Measurements from ENCODE around the gene GPR146. TPM values are rescaled to one million over a fixed set of nuclear protein-coding genes. Genes with fewer than 3 reads are reported as not detected.

The GPR146 gene
- total and polyA plus RNA-seq, 10 donors, result 3.9 to 19.2 (median 10.1) TPM

DNA sequence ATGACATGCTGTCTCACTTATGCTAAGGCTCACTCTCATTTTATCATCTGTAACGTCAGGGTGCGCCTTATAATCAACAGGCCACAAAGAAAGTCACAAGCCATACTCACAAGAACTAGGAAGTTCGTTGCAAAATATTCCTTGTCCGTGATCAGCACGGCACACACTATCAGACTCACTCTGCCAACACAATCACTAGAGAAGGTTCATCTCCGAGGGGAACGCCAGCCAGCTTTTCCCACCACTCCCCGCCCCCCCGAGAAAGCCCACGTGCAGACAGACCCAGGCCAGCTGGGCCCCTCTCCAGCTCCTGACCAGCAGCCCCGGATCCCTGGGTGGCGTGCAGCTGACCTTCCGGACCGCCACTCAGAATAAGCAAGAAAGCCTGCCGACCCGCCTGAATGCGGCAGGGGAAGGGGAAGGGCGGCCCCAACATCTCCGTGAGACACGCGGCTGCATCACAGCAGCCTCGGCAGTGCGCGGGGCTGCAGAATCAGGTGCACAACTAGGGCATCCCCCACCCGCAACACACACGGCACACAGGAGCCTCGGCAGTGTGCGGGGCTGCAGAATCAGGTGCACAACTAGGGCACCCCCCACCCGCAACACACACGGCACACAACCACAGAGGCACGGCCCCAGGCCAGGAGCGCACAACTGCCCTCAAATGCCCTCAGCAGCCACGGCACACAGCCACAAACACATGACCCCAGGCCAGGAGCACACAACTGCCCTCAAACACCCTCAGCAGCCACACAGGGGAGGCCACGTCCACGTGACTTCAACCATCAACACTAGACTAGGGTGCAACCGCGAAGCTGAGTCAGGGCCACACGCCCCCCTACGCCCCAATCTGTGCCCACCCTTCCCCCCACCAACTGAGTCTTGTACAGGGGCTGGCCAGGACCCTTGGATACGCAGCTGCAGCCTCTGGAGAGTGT, 2.5 kb upstream of the GPR146 start:
- no peak for TF ChIP-seq POLR2A (IDR thresholded peaks at IDR 0.05)
- no peak for TF ChIP-seq POLR2AphosphoS5 (IDR thresholded peaks at IDR 0.05)
- TF ChIP-seq, protein P1, sequence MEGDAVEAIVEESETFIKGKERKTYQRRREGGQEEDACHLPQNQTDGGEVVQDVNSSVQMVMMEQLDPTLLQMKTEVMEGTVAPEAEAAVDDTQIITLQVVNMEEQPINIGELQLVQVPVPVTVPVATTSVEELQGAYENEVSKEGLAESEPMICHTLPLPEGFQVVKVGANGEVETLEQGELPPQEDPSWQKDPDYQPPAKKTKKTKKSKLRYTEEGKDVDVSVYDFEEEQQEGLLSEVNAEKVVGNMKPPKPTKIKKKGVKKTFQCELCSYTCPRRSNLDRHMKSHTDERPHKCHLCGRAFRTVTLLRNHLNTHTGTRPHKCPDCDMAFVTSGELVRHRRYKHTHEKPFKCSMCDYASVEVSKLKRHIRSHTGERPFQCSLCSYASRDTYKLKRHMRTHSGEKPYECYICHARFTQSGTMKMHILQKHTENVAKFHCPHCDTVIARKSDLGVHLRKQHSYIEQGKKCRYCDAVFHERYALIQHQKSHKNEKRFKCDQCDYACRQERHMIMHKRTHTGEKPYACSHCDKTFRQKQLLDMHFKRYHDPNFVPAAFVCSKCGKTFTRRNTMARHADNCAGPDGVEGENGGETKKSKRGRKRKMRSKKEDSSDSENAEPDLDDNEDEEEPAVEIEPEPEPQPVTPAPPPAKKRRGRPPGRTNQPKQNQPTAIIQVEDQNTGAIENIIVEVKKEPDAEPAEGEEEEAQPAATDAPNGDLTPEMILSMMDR (IDR thresholded peaks at IDR 0.05 in 8 of 11, conservative IDR thresholded peaks at IDR 0.05 in 3 of 11), result no peak
- no peak overlapping the region for H3K27ac ChIP-seq
- intact Hi-C loops (cut with DNase I; ENCODE audit: low total_unique reads), result no loop called here
- H3K9me3 ChIP-seq, result no peaks in the 10 kb centered on the region
- peaks cover 0 to 12% (median 0%) of the 10 kb centered on the region in 7 donors for H3K27me3 ChIP-seq (replicated peaks in 1 of 7)
- no peak overlapping the region for H3K4me3 ChIP-seq
- 72 to 82% (median 80%) methylated on average over 37 to 40 of the region's 40 CpGs for WGBS, 5 donors
- H3K36me3 ChIP-seq, result no peaks in the 10 kb centered on the region
- peaks cover 13 to 66% (median 41%) of the 10 kb centered on the region in 6 donors for H3K4me1 ChIP-seq
- peak; percentile 75 for DNase-seq

DNA sequence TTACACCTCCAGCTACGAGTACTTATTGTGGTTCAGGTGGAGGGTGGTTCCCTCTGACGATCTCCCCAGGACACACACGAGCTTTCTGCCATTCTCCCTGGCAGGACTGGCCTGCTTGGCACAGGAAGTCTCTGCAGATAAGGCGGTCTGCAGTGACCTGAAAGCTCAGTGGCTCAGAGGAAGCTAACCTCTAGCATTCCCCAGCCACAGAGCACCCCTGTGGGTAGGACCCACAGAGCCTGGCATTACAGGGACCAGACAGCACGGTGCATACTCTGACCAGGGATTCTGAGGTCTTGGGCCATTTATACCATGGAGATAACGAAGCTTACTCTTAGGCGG, 1.9 kb upstream of the GPR146 start:
- intact Hi-C loops (cut with DNase I; ENCODE audit: low total_unique reads), result no loop called here
- H3K36me3 ChIP-seq, result no peaks in the 10 kb centered on the region
- no peaks in the 10 kb centered on the region for H3K9me3 ChIP-seq
- peak; percentile 51 for DNase-seq
- H3K4me3 ChIP-seq, result no peak overlapping the region
- H3K27ac ChIP-seq, result no peak overlapping the region
- peaks cover 13 to 72% (median 47%) of the 10 kb centered on the region in 6 donors for H3K4me1 ChIP-seq
- TF ChIP-seq, protein P1 (IDR thresholded peaks at IDR 0.05 in 8 of 11, conservative IDR thresholded peaks at IDR 0.05 in 3 of 11), result no peak
- TF ChIP-seq POLR2AphosphoS5 (IDR thresholded peaks at IDR 0.05) (peak in 1 of 3 donors; percentile 6), POLR2A (IDR thresholded peaks at IDR 0.05) (no peak)
- H3K27me3 ChIP-seq (replicated peaks in 1 of 7), result peaks cover 0 to 12% (median 0%) of the 10 kb centered on the region in 7 donors
- WGBS, 5 donors, result 38 to 64% (median 58%) methylated on average over 6 to 7 of the region's 7 CpGs

DNA sequence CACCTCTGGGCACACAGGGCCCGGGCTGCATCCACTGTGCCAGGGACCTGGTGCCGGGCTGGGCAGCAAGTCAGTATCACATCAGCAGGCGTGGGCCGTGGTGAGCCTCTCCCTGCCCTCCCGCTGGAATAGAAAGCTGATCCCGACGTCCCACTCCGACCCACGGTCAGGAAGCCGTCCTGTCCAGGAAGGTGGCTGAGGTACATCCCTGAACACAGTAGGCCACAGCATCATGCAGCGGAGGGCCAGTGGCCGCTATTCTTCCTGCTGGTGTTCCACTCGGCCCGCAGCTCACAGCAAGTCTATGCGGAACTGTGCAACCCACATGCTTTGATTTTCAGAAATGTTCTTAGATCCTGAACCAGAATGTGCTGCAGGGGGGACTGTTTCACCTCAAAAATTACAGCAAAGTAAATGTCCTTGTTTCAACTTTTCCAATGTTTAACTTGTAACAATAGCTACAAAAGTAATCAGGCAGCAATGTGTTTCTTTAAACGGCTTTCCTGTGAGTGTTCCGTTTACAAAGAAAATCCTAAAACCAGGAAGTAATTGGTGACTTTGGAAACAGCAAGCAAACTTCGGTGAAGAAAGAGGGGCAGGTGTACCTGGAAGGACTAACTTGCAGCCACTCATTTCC, 676 bp upstream of the GPR146 start:
- H3K27ac ChIP-seq, result peak overlapping the region; percentile 39 to 88 (median 78)
- 42 to 51% (median 46%) methylated on average over 10 to 18 of the region's 18 CpGs for WGBS, 5 donors
- H3K27me3 ChIP-seq (replicated peaks in 1 of 7), result peaks cover 0 to 12% (median 0%) of the 10 kb centered on the region in 7 donors
- DNase-seq, result peak; percentile 78
- no peaks in the 10 kb centered on the region for H3K36me3 ChIP-seq
- H3K4me1 ChIP-seq, result peaks cover 18 to 84% (median 59%) of the 10 kb centered on the region in 6 donors
- TF ChIP-seq, protein P1 (IDR thresholded peaks at IDR 0.05 in 8 of 11, conservative IDR thresholded peaks at IDR 0.05 in 3 of 11), result no peak
- peak in 1 of 3 donors; percentile 19 for TF ChIP-seq POLR2AphosphoS5 (IDR thresholded peaks at IDR 0.05)
- peak overlapping the region; percentile 58 to 86 (median 74) for H3K4me3 ChIP-seq
- intact Hi-C loops (cut with DNase I; ENCODE audit: low total_unique reads), result no loop called here
- H3K9me3 ChIP-seq, result no peaks in the 10 kb centered on the region
